ENCODE measurements around the gene TBX10. TPM values are rescaled to one million over a fixed set of nuclear protein-coding genes. Genes with fewer than 3 reads are reported as not detected.
A peak's percentile ranks its signal among the peaks of the same experiment; 100 is the strongest.

The TBX10 gene
- total RNA-seq, 2 experiments from 2014 or later = not detected

DNA sequence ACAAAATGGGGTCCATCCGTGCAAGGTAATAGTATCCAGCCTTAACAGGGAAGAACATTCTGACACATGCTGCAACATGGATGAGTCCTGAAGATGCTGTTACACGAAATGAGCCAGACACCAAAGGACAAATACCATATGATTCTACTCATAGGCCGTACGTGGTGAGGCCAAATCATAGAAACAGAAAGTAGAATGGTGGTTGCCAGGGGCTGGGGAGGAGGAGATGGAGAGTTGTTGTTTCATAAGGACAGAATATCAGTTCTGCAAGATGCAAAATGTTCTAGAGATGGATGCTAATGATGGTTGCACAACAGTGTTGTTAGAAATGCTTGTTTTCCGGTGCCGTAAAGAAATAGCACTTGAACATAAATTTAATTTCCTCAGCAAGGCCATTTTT, 2.6 kb downstream of the TBX10 start:
- CTCF ChIA-PET = no interaction called here
- H3K36me3 ChIP-seq (ENCODE audit: insufficient read depth, low read length) = no peaks in the 10 kb centered on the region
- intact Hi-C loops (cut with DNase I, micrococcal nuclease) = no loop called here
- H3K9me3 ChIP-seq (ENCODE audit: control insufficient read depth in 1 of 2, insufficient read depth in 1 of 2, low read length in 2 of 2) = no peaks in the 10 kb centered on the region
- H3K4me3 ChIP-seq (ENCODE audit: low read length) = no peak overlapping the region
- DNase-seq = no peak
- Mint-ChIP-seq H3K9me3 (no peaks in the 10 kb centered on the region), H3K4me3 (no peak overlapping the region), H3K36me3 (ENCODE audit: low read depth) (no peaks in the 10 kb centered on the region), H3K27ac (no peak overlapping the region), H3K4me1 (ENCODE audit: low read depth) (no peaks in the 10 kb centered on the region), H3K27me3 (no peaks in the 10 kb centered on the region)
- POLR2A ChIA-PET = no interaction called here
- ATAC-seq (ENCODE audit: poor library complexity) = no peak
- no peak overlapping the region for H3K27ac ChIP-seq (ENCODE audit: low read depth in 1 of 2, low read length in 2 of 2)
- TF ChIP-seq, protein P1, sequence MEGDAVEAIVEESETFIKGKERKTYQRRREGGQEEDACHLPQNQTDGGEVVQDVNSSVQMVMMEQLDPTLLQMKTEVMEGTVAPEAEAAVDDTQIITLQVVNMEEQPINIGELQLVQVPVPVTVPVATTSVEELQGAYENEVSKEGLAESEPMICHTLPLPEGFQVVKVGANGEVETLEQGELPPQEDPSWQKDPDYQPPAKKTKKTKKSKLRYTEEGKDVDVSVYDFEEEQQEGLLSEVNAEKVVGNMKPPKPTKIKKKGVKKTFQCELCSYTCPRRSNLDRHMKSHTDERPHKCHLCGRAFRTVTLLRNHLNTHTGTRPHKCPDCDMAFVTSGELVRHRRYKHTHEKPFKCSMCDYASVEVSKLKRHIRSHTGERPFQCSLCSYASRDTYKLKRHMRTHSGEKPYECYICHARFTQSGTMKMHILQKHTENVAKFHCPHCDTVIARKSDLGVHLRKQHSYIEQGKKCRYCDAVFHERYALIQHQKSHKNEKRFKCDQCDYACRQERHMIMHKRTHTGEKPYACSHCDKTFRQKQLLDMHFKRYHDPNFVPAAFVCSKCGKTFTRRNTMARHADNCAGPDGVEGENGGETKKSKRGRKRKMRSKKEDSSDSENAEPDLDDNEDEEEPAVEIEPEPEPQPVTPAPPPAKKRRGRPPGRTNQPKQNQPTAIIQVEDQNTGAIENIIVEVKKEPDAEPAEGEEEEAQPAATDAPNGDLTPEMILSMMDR (IDR thresholded peaks at IDR 0.05) = no peak
- no peaks in the 10 kb centered on the region for H3K27me3 ChIP-seq (ENCODE audit: control insufficient read depth in 1 of 2, insufficient read depth in 2 of 2, low read length in 2 of 2)
- peaks cover 6% of the 10 kb centered on the region for H3K4me1 ChIP-seq (ENCODE audit: insufficient read depth, low read length)

DNA sequence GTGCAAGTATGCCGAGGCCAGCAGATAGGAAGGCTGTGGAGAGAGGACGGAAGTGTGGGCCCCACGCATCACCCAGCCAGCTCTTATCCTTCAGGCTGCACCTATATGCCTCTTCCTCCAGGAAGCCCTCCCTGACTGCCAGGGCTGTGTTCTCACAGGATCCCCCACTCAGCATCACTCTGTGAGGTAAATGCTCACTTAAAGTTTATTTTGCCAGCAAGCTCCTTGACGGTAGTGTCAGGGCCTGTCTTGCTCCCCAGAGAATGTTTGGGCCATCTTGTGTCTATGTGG, 4.4 kb downstream of the TBX10 start:
- POLR2A ChIA-PET = no interaction called here
- intact Hi-C loops (cut with DNase I, micrococcal nuclease) = no loop called here

DNA sequence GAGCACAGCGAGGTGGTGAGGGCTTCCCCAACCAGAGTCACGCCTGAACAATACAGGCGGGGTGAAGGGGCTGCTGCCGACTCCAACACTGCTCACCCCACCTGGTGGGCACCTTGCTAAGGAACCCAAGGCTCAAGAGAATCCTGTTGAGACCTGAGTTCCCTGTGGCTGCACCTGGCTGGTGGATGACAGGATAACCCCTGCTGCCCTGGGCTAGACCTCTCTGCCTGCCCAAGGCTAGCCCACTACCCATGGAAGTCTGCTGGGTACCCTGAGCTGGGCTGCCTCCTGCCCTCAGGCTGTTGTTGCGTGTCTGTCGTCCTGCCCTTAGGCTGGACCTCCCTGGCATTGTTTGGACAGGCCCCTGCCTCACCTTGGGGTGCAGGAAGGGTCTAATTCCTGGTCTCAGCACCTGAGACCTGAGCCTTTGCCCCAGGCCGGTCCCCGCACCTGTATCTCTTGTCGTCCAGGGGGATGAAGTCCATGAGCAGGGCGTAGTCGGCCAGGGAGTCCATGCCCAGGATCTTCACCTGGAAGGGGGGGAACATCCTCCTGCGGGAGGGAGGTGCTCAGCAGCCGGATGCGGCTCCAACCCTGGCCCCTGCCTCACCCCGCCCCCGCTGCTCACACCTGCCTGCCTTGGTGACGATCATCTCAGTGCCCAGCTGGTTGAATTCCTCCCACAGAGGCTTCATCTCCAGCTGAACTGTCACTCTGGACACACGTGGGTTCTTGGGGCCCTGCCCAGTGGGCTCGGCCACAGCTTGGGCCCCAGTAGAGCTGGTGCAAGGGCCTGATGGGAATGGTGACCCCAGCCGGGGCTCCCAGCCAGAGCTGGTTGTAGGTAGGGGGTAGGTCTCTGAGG, 5.0 kb downstream of the TBX10 start:
- ChIA-PET POLR2A (no interaction called here), CTCF (no interaction called here)
- H3K4me1 Mint-ChIP-seq (ENCODE audit: low read depth) = peaks cover 6% of the 10 kb centered on the region
- H3K27ac ChIP-seq (ENCODE audit: low read depth in 1 of 2, low read length in 2 of 2) = no peak overlapping the region
- H3K27me3 ChIP-seq (ENCODE audit: control insufficient read depth in 1 of 2, insufficient read depth in 2 of 2, low read length in 2 of 2) = no peaks in the 10 kb centered on the region
- no peaks in the 10 kb centered on the region for H3K36me3 Mint-ChIP-seq (ENCODE audit: low read depth)
- intact Hi-C loops (cut with DNase I, micrococcal nuclease) = no loop called here
- no peaks in the 10 kb centered on the region for H3K9me3 ChIP-seq (ENCODE audit: control insufficient read depth in 1 of 2, insufficient read depth in 1 of 2, low read length in 2 of 2)
- ATAC-seq (ENCODE audit: poor library complexity) (no peak), DNase-seq (peak in 1 of 14 experiments; percentile 26)
- no peak overlapping the region for H3K4me3 Mint-ChIP-seq
- H3K27me3 Mint-ChIP-seq = no peaks in the 10 kb centered on the region
- no peak overlapping the region for H3K27ac Mint-ChIP-seq
- no peaks in the 10 kb centered on the region for H3K36me3 ChIP-seq (ENCODE audit: insufficient read depth, low read length)
- H3K4me3 ChIP-seq (ENCODE audit: low read length) = no peak overlapping the region
- H3K9me3 Mint-ChIP-seq = no peaks in the 10 kb centered on the region
- H3K4me1 ChIP-seq (ENCODE audit: insufficient read depth, low read length) = peaks cover 12% of the 10 kb centered on the region
- TF ChIP-seq, protein P1 (IDR thresholded peaks at IDR 0.05) = no peak

More for the DNA sequence above, 4.4 kb downstream of the TBX10 start:
- no peaks in the 10 kb centered on the region for H3K27me3 Mint-ChIP-seq
- no peaks in the 10 kb centered on the region for H3K27me3 ChIP-seq (ENCODE audit: control insufficient read depth in 1 of 2, insufficient read depth in 2 of 2, low read length in 2 of 2)
- no peak for DNase-seq
- H3K4me1 ChIP-seq (ENCODE audit: insufficient read depth, low read length) = peaks cover 16% of the 10 kb centered on the region
- H3K27ac ChIP-seq (ENCODE audit: low read depth in 1 of 2, low read length in 2 of 2) = no peak overlapping the region
- TF ChIP-seq, protein P1 (IDR thresholded peaks at IDR 0.05) = no peak
- no peaks in the 10 kb centered on the region for H3K9me3 ChIP-seq (ENCODE audit: control insufficient read depth in 1 of 2, insufficient read depth in 1 of 2, low read length in 2 of 2)
- CTCF ChIA-PET = interaction anchor here (0.7 kb wide), 1 partner anchor 1197 kb away, joined by 3 read pairs; the partner anchor contains the start of gene MRPL11
- H3K27ac Mint-ChIP-seq = no peak overlapping the region
- no peaks in the 10 kb centered on the region for H3K9me3 Mint-ChIP-seq
- H3K36me3 ChIP-seq (ENCODE audit: insufficient read depth, low read length) = no peaks in the 10 kb centered on the region
- H3K36me3 Mint-ChIP-seq (ENCODE audit: low read depth) = no peaks in the 10 kb centered on the region
- no peak for ATAC-seq (ENCODE audit: poor library complexity)
- peak overlapping the region; percentile 25 for H3K4me3 Mint-ChIP-seq
- peaks cover 6% of the 10 kb centered on the region for H3K4me1 Mint-ChIP-seq (ENCODE audit: low read depth)
- no peak overlapping the region for H3K4me3 ChIP-seq (ENCODE audit: low read length)

Measured in CD4-positive, alpha-beta T cell (primary cell).